Spinal cord (tissue), 10 donors: ENCODE results near the gene KRT16. TPM values are rescaled to one million over a fixed set of nuclear protein-coding genes. Genes with fewer than 3 reads are reported as not detected.
"Not testable (repeated sequence)": the region's sequence is repeated elsewhere in the genome, so short reads cannot be mapped to it uniquely, and the experiment has no call there.

Source experiments
- DNase-seq, 6 donors: peaks; one replicate each; pipeline versions ENCODE4 v3.0.0 to v3.0.0-alpha.2; 2013 to 2015; ENCODE audit warnings: low spot score in 6 of 6, low read depth in 4 of 6
- H3K27ac ChIP-seq: one replicate; pipeline ENCODE4 v1.5.1; 2013; ENCODE audit warnings: low read depth, low read length, control low read depth
- H3K27me3 ChIP-seq: one replicate; pipeline ENCODE4 v1.6.1; 2013; ENCODE audit warnings: low read length; ENCODE audit not compliant: control insufficient read depth, insufficient read depth
- H3K36me3 ChIP-seq: one replicate; pipeline ENCODE4 v1.6.1; 2013; ENCODE audit warnings: low read length; ENCODE audit not compliant: control insufficient read depth, insufficient read depth
- H3K4me1 ChIP-seq: one replicate; pipeline ENCODE4 v1.6.1; 2013; ENCODE audit warnings: low read length; ENCODE audit not compliant: control insufficient read depth, insufficient read depth
- H3K4me3 ChIP-seq: one replicate; pipeline ENCODE4 v1.5.1; 2013; ENCODE audit warnings: low read depth, low read length, control low read depth
- H3K9me3 ChIP-seq: one replicate; pipeline ENCODE4 v1.6.1; 2013; ENCODE audit warnings: low read length; ENCODE audit not compliant: control insufficient read depth, insufficient read depth
- WGBS: methylation state at CpG from one replicate; pipeline ENCODE4 v1.1.5; 2013; ENCODE audit warnings: missing lambda C conversion rate; ENCODE audit not compliant: insufficient coverage; 5-methylcytosine and 5-hydroxymethylcytosine counted together
- polyA plus RNA-seq, 2 donors: library from polyadenylated mRNA; unstranded; fragments of 120-200 nt; gene quantifications; one replicate each; pipeline ENCODE4 v1.2.1, GENCODE V29; 2013; ENCODE audit not compliant: insufficient read length in 2 of 2
- total RNA-seq, 2 donors: library from RNA; depleted of rRNA in 1 of 2; stranded (reverse); fragments of 120-200 nt in 1 of 2; fragments of >200 nt in 1 of 2; gene quantifications; one replicate each; pipeline versions ENCODE4 v1.2.3 to v1.2.4, GENCODE V29; 2013 to 2014
- donor health status: healthy.

Gene KRT16
- total and polyA plus RNA-seq, 4 donors = 0.20 to 1.9 (median 0.85) TPM

DNA sequence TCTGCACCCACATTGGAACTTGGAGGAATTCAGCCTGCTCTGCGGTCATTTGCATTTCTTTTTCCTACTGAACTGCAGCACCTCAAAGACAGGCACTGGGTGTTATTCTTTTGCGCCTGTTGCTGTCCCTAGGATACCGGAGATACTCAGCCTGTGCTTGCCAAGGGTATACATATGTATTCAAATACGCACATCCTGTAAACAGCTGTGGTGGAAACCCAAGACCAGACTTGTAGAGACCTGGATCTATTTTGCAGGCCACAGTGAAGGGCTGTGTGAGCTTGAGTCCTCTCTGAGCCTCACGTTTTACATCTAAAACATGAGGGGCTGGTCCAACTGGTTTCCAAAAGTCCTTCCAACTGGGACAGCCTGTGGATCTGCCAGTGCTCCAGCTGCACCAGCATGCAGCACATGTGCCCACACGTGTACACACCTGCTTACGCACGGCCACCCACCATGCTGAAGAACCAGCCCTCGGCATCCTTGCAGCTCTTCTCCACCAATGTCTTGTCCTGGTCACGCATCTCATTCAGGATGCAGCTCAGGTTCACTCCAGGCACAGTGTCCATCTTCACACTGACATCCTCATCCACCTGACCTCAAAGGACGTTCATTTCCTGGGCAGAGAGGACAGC is 16.2 kb upstream of the KRT16 start:
- not testable (repeated sequence) for H3K9me3 ChIP-seq, DNase-seq, H3K4me1 ChIP-seq, H3K27me3 ChIP-seq, H3K27ac ChIP-seq, H3K4me3 ChIP-seq, H3K36me3 ChIP-seq
- WGBS = 75% methylated on average over 9 of the region's 11 CpGs

DNA sequence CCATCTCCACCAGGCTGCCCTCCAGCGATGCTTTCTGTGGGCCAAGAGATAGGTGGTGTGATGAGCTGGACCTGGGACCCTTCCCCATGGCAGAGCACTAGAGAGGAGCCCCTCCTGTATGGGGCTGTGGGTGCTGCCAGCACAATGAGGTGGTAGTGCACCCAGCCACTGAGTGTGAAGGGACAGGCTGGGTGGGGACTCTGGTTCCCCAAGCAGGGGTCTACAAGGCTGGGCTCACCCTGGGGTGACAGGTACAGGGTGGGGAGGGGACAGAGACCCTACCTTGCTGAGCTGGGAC is 15.5 kb upstream of the KRT16 start:
- not testable (repeated sequence) for H3K27ac ChIP-seq, H3K36me3 ChIP-seq, H3K4me1 ChIP-seq, H3K27me3 ChIP-seq, H3K9me3 ChIP-seq, H3K4me3 ChIP-seq, DNase-seq
- WGBS = no CpG with 5 or more reads among the region's 1 CpG

DNA sequence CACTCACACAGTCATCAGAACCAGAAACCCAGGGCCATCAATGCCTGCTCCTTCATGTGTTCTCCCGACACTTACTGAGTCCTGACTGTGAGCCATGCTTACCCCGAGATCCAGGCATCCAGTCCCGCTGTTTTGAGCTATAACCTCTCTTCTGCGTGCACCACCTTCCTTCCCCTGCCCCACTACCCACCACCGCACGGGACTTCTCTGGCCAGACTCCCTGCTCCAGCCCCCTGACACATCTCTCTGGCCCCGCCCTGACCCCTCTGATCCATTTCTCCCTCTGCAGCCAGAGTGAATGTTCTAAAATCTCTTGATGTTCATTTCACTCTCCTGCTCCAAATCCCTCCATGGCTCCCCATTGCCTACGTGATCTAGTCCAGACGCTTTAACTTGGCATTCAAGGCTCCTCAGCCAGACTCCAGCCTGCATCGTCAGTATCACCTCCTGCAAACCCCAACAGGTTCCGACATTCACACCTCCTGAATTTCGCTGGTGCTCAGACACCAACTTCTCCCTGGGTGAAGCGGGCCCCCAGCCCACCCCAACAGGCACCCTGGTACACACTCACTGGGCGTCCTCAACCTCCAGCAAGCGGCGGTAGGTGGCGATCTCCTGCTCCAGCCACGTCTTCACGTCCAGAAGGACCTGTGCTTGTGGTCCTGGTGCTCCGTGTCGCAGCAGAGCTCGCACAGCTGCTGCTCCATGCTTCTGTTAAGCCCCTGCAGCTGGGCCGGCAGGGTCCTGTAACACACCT is 14.9 kb upstream of the KRT16 start:
- H3K27ac ChIP-seq = no peak overlapping the region
- H3K27me3 ChIP-seq = no peaks in the 10 kb centered on the region
- DNase-seq = no peak
- H3K9me3 ChIP-seq = no peaks in the 10 kb centered on the region
- 89% methylated on average over 19 of the region's 23 CpGs for WGBS
- no peaks in the 10 kb centered on the region for H3K36me3 ChIP-seq
- H3K4me1 ChIP-seq = peaks cover 5% of the 10 kb centered on the region
- H3K4me3 ChIP-seq = no peak overlapping the region

DNA sequence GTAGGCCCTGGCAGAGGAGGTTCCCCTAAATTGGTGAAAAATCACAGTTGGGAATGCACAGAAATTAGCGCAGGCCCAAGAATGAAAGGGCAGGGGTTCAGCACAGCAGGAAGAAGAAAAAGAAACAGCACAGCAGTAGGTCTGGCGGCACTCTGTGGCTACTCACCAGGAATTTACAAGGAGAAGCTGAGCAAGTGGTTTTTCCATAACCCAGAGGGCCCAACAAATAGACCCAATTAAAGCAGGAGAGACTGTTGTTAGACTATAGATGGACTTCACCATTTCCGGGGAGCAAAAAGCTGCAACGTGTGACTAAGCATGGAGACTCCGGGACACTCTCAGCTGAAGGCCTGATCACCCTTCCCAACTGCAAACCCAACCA is 14.3 kb upstream of the KRT16 start:
- not testable (repeated sequence) for H3K4me3 ChIP-seq, H3K4me1 ChIP-seq, H3K27ac ChIP-seq, DNase-seq, H3K36me3 ChIP-seq, H3K27me3 ChIP-seq, H3K9me3 ChIP-seq
- WGBS = 70% methylated on average over 4 of the region's 5 CpGs

DNA sequence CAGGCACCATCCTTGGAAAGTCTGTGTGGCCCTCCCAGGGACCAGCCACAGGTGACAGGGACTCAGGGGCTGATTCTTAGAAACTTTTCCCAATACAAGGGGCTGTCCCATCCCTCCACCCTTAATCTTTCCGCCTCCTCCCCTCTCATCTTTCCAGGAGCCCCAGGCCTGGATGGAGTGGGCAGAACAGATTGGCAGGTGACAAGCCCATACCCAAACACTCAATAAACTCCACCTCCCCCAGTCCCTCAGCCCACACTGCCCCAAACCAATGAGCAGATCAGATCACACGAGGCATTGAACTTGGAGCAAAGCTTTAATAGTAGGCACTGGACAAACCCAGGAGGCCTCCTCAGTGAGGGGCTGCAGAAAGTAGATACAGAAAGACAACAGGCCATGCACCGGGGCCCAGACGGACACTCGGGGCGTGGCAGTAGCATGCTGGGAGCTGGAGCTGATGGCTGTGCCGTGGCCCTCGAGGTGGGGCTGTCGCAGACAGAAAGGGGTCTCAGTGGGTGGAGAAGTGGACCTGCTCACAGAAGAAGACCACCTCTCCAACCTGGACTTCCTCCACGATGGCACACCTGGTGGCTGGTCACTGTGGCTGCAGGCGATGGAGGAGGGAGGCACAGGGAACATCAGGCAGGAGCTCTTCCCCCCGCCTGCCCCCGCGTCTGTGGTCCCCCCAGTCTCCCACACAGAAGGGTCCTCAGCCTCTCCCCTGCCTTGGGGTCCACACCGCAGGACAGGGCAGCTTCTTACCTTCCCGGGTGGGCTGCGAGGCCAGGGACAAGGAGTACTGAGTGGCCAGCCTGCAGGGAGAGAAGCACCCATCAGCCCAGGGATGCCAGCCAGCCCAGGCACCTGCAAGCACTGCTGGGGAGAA is 13.7 kb upstream of the KRT16 start:
- not testable (repeated sequence) for H3K4me3 ChIP-seq, H3K36me3 ChIP-seq, H3K4me1 ChIP-seq, H3K27ac ChIP-seq, H3K27me3 ChIP-seq, DNase-seq, H3K9me3 ChIP-seq
- WGBS = 84% methylated on average over 8 of the region's 17 CpGs

DNA sequence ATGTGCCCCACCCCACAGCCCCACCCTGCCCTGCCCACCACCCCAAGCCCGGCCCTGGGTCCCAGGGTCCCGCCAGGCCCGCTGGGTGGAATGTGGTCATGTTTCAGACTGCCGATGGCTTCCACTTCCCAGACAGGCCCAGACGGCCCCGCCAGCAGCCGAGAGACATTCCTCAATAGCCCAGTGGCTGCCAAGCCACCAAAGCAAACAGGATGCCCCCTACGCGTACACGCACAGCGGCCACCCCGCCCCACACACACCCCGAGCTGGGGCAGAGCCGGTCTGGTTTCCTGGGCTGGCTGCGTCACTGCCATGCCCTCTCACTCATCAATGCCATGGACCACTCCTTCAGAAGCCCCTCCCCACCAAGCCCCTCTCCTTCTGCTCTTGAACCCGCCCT is 13.0 kb upstream of the KRT16 start:
- no peaks in the 10 kb centered on the region for H3K27me3 ChIP-seq
- WGBS = 82% methylated on average over 14 of the region's 16 CpGs
- H3K4me1 ChIP-seq = peaks cover 5% of the 10 kb centered on the region
- H3K36me3 ChIP-seq = no peaks in the 10 kb centered on the region
- no peaks in the 10 kb centered on the region for H3K9me3 ChIP-seq
- DNase-seq = no peak
- no peak overlapping the region for H3K27ac ChIP-seq
- no peak overlapping the region for H3K4me3 ChIP-seq

DNA sequence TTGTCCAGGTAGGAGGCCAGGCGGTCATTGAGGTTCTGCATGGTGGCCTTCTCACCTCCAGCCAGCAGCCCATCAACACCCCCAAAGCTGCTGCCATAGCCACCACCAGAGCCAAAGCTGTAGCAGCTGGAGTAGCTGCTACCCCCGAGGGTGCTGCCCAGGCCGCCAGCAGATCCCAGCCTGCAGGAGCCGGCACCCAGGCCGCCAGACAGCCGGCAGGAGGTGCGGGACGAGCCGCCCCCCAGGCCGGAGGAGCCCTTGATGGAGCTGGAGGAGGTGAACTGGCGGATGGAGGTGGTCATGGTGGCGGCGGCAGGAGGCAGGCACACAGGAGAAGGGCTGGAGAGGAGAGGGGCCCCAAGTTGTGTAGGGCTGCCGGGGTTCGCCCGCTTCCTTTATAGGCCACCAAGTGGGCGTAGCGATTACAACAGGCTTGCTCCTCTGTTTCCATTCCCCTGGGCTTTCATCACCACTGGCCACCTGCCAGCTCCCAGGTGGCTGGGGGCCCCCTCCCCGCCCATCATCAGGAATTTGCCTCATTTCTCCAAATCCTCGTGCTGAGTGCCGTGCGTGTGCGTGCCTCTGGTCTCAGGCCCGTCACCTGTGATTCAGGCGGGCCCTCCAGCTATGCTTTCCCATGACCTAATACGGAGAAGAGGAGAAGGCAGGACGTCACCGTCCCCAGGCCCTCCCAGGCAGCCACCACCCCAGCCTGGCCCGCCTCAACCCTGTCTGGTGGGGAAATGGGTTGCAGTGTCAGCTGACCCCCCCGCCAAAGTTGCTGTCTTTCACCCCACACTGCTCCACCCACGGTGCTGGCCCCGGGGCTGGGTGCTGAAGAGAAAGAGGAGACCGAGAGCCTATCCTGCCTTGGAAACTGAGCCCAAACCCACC is 11.9 kb upstream of the KRT16 start, which contains the start of gene KRT17:
TSS of gene KRT17 (minus strand) at position 368 of the 894 bp plus-strand sequence. CDS start at position 302, 66 bp downstream.
- no peak within 1 kb of the TSS for H3K4me3 ChIP-seq
- H3K27ac ChIP-seq = no peak within 1 kb of the TSS
- H3K36me3 ChIP-seq = no peaks in the 10 kb centered on the region
- H3K9me3 ChIP-seq = no peaks in the 10 kb centered on the region
- H3K4me1 ChIP-seq = peaks cover 5% of the 10 kb centered on the region
- DNase-seq = no peak
- no peaks in the 10 kb centered on the region for H3K27me3 ChIP-seq
- WGBS = 81% methylated on average over 22 of the region's 33 CpGs

DNA sequence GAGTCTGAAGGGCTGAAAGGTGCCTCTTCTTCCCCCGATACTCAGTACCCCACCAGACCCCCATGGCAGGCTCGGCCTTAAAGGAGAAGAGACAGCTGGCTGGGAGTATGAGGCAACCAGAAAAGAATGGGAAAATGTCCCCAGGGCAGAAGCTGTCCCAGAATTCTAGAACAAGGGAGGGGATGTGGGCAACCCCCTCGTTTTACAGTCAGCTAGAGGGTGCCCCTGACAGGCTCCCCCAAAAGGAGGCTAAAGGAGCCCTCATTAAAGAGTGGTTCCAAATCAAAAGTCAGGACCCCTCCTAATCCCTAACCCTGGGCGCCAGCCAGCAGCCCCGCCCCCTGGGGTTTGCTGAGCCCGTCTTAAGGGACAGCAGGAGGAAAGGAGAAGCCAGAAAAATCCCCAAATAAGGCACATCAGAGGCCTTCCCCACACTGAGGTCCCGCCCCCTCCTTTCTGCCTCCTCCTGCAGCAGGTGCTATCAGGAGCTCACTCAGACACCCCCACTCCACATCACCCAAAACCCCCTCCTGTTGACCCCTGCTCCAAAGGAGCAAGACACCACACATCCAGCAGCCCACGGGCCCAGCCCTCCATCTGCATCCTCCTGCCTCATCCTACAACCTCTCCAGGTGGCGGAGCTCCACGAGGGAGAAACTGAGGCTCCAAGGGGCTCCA is 10.8 kb upstream of the KRT16 start:
- H3K36me3 ChIP-seq, H3K27ac ChIP-seq, H3K4me3 ChIP-seq, DNase-seq, H3K4me1 ChIP-seq, H3K9me3 ChIP-seq, H3K27me3 ChIP-seq: not testable (repeated sequence)
- 68% methylated on average over 5 of the region's 10 CpGs for WGBS
